Measurements from ENCODE around the gene SUPT3H.
"Not testable (repeated sequence)": the region's sequence is repeated elsewhere in the genome, so short reads cannot be mapped to it uniquely, and the experiment has no call there.

- TF ChIP-seq CTCF (IDR thresholded peaks at IDR 0.05); EZH2 (IDR thresholded peaks at IDR 0.05; ENCODE audit: borderline replicate concordance, insufficient read depth, low read depth, low read length, poor library complexity, severe bottlenecking): not testable (repeated sequence)
Observed at GRCh38 chr6:44900358-44900757, 477.4 kb downstream of the SUPT3H start.

All from B cell (primary cell).